Esophagus muscularis mucosa (tissue), 4 donors: Measurements from ENCODE around the gene ARID5A. TPM values are rescaled to one million over a fixed set of nuclear protein-coding genes. Genes with fewer than 3 reads are reported as not detected.

Source experiments
- DNase-seq: peaks from one replicate; pipeline ENCODE4 v3.0.0-alpha.2; 2017; ENCODE audit errors: extremely low spot score
- H3K27ac ChIP-seq, 4 donors: fragments of 200-600 bp; sonication (generic); replicated peaks in 1 of 4; 1 replicate in 3 of 4; 2 replicates in 1 of 4; pipeline ENCODE4 v1.5.1; 2016 to 2019; ENCODE audit warnings: mild to moderate bottlenecking in 1 of 4
- H3K27me3 ChIP-seq, 4 donors: fragments of 200-600 bp; sonication (generic); one replicate each; pipeline versions ENCODE4 v1.5.1 to v1.6.0; 2016 to 2019
- H3K36me3 ChIP-seq, 4 donors: fragments of 200-600 bp; sonication (generic); one replicate each; pipeline ENCODE4 v1.5.1; 2016 to 2019
- H3K4me1 ChIP-seq, 4 donors: fragments of 200-600 bp; sonication (generic); one replicate each; pipeline ENCODE4 v1.5.1; 2016 to 2019
- H3K4me3 ChIP-seq, 4 donors: fragments of 200-600 bp; sonication (generic); 1 replicate in 2 of 4; 2 replicates in 2 of 4; pipeline ENCODE4 v1.5.1; 2016 to 2019; ENCODE audit warnings: mild to moderate bottlenecking in 4 of 4, moderate library complexity in 1 of 4
- H3K9me3 ChIP-seq, 4 donors: fragments of 200-600 bp; sonication (generic); 1 replicate in 3 of 4; 2 replicates in 1 of 4; pipeline ENCODE4 v1.5.1; 2016 to 2019
- EP300 ChIP-seq: sonication (generic); formaldehyde crosslinking; IDR thresholded peaks from one replicate; pipeline ENCODE4 v1.6.1; 2017; ENCODE audit warnings: antibody characterized with exemption
- POLR2A ChIP-seq: fragments of 450-650 bp; IDR thresholded peaks from one replicate; pipeline ENCODE4 v1.6.1; 2017; ENCODE audit warnings: antibody characterized with exemption, moderate library complexity, mild to moderate bottlenecking, low read depth
- POLR2AphosphoS5 ChIP-seq, 2 donors: sonication (generic); formaldehyde crosslinking; IDR thresholded peaks; one replicate each; pipeline ENCODE4 v1.6.1; 2017; ENCODE audit warnings: antibody characterized with exemption in 2 of 2
- WGBS: methylation state at CpG from one replicate; pipeline ENCODE4 v1.1.5; 2018; 5-methylcytosine and 5-hydroxymethylcytosine counted together
- intact Hi-C: fragments of 100-400 bp; cut with DNase I; formaldehyde crosslinking; loops from one replicate; pipeline ENCODE4 v1.15.1; 2023
- total RNA-seq, 4 donors: library from RNA; depleted of rRNA; stranded (reverse); fragments of >200 nt; gene quantifications; one replicate each; pipeline versions ENCODE4 v1.1.0 to v1.2.1, GENCODE V29; 2016
- TF ChIP-seq, protein P1 (sequence below), 3 experiments: fragments of 200-600 bp in 2 of 3; fragments of 450-650 bp in 1 of 3; sonication (generic) in 2 of 3; IDR thresholded peaks; one replicate each; pipeline ENCODE4 v1.5.1; 2017 to 2019; ENCODE audit warnings: antibody characterized with exemption in 3 of 3, mild to moderate bottlenecking in 2 of 3, moderate library complexity in 1 of 3

The ARID5A gene
- total RNA-seq, 4 donors from 2014 or later, result 26.2 to 238 (median 70.7) TPM

DNA sequence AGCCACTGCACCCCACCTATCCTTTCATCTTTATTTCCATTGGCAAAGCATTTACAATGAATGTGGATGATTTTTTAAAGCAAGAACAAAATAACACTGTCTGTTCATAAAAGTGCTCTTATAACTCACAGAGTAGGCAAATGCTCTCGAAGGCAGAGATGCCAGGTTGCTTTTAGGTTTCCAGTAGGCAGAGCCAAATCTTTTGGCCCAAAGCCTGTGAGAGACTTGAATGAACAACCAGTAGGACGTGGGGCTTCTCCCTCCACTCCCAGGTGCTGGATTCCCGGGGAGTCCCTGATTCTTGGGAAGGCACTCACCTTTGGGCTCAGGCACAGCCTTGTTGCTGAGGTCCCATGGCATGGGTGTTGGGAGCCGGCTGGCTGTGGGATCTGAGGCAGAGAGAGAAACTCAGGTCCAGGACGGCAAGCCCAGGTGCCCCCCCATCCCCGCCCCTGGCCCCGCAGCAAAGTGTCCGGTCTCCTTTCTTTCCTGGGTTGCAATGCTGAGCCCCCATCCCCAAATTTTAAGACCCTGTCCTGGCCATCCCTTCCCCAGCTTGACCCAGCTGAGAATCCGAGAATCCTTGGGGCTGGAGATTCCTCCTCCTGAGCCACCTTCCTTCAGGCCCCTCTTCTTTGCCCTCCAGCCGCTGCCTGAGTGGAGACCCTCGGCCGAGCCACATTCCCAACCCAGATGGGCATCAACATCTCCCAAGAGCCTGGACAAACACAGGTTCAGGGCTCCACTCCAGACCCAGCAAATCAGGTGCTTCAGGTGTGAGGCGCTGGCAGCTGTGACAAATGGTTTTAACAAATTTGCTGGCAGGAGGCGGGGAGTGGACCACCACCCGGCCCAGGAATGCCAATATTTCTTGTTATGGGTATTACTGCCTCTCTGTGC is 37.2 kb upstream of the ARID5A start:
- peaks cover 0 to 6% (median 0%) of the 10 kb centered on the region in 4 donors for H3K9me3 ChIP-seq
- intact Hi-C loops, result no loop called here
- WGBS, result 86% methylated on average over 7 of the region's 15 CpGs
- H3K27me3 ChIP-seq, result peaks cover 0 to 36% (median 4%) of the 10 kb centered on the region in 4 donors
- H3K4me1 ChIP-seq, result peaks cover 0 to 18% (median 16%) of the 10 kb centered on the region in 4 donors
- no peak for DNase-seq
- H3K4me3 ChIP-seq, result no peak overlapping the region
- no peak overlapping the region for H3K27ac ChIP-seq
- no peaks in the 10 kb centered on the region for H3K36me3 ChIP-seq
- TF ChIP-seq POLR2AphosphoS5 (IDR thresholded peaks at IDR 0.05), result no peak
- TF ChIP-seq EP300, result no peak
- TF ChIP-seq, protein P1, sequence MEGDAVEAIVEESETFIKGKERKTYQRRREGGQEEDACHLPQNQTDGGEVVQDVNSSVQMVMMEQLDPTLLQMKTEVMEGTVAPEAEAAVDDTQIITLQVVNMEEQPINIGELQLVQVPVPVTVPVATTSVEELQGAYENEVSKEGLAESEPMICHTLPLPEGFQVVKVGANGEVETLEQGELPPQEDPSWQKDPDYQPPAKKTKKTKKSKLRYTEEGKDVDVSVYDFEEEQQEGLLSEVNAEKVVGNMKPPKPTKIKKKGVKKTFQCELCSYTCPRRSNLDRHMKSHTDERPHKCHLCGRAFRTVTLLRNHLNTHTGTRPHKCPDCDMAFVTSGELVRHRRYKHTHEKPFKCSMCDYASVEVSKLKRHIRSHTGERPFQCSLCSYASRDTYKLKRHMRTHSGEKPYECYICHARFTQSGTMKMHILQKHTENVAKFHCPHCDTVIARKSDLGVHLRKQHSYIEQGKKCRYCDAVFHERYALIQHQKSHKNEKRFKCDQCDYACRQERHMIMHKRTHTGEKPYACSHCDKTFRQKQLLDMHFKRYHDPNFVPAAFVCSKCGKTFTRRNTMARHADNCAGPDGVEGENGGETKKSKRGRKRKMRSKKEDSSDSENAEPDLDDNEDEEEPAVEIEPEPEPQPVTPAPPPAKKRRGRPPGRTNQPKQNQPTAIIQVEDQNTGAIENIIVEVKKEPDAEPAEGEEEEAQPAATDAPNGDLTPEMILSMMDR (IDR thresholded peaks at IDR 0.05), result no peak
- TF ChIP-seq POLR2A, result no peak

DNA sequence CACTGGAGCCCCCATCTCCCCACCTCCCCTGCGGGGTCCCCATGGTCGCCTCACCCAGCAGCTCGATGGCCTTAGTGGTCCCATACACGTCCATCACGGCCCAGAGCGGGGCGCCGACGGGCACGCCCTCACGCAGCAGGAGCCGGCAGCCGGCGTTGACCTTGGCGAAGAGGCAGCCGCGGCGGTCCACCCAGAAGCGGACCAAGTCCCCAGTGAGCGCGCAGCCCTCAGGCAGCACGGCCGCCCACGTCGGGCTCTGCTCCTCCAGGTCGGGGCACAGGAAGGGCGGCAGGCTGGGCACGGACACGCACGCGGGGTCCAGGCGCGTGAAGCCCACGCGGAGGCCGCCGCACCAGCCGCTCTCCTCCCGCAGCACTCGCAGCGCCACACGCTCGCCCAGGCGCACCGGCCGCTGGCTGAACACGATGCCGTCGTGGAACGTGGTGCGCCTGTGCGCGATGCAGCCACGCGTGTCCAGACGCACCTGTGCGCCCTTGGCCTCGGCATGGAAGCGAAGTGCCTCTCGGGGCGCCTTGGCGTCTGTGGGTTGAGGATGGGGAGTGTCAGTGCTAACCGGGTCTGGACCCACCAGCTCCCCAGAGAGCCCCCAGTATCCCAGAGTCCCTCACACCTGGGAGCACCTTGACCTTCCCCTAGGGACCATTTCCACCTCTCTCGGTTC is 36.0 kb upstream of the ARID5A start:
- H3K4me1 ChIP-seq, result peaks cover 0 to 18% (median 16%) of the 10 kb centered on the region in 4 donors
- intact Hi-C loops, result loop anchor here (10.0 kb wide), 1 partner anchor 366 kb away; the partner anchor contains the start of gene ASTL
- WGBS, result 50% methylated on average over 4 of the region's 64 CpGs
- no peak overlapping the region for H3K4me3 ChIP-seq
- H3K9me3 ChIP-seq, result no peaks in the 10 kb centered on the region
- peaks cover 0 to 36% (median 4%) of the 10 kb centered on the region in 4 donors for H3K27me3 ChIP-seq
- DNase-seq, result no peak
- no peaks in the 10 kb centered on the region for H3K36me3 ChIP-seq
- TF ChIP-seq POLR2A, result no peak
- TF ChIP-seq, protein P1 (IDR thresholded peaks at IDR 0.05), result no peak
- no peak for TF ChIP-seq POLR2AphosphoS5 (IDR thresholded peaks at IDR 0.05)
- TF ChIP-seq EP300, result no peak
- H3K27ac ChIP-seq, result no peak overlapping the region

DNA sequence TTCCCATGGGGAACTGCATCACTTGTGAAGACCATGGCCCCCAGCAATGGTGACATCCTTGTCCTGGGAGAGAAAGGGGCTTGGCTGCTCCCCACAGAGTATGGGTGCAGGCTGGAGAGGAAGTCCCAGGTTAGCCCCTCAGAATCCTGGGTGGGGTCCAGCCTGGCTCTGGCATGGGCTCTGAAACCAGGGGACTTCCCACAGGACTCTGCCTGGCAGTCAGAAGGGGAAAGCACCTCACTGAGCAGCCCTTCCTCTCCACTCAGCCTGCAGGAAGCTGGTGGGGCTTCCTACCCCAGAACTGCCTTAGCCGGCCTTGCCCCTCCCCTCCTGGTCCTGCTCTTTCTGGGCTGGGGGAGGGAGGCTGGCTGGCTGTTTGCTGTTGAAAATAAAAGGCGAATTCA is 35.1 kb upstream of the ARID5A start:
- TF ChIP-seq, protein P1 (IDR thresholded peaks at IDR 0.05), result no peak
- TF ChIP-seq POLR2A (no peak), POLR2AphosphoS5 (IDR thresholded peaks at IDR 0.05) (no peak), EP300 (no peak)
- intact Hi-C loops, result loop anchor here (10.0 kb wide), 1 partner anchor 367 kb away; the partner anchor contains the start of gene ASTL

DNA sequence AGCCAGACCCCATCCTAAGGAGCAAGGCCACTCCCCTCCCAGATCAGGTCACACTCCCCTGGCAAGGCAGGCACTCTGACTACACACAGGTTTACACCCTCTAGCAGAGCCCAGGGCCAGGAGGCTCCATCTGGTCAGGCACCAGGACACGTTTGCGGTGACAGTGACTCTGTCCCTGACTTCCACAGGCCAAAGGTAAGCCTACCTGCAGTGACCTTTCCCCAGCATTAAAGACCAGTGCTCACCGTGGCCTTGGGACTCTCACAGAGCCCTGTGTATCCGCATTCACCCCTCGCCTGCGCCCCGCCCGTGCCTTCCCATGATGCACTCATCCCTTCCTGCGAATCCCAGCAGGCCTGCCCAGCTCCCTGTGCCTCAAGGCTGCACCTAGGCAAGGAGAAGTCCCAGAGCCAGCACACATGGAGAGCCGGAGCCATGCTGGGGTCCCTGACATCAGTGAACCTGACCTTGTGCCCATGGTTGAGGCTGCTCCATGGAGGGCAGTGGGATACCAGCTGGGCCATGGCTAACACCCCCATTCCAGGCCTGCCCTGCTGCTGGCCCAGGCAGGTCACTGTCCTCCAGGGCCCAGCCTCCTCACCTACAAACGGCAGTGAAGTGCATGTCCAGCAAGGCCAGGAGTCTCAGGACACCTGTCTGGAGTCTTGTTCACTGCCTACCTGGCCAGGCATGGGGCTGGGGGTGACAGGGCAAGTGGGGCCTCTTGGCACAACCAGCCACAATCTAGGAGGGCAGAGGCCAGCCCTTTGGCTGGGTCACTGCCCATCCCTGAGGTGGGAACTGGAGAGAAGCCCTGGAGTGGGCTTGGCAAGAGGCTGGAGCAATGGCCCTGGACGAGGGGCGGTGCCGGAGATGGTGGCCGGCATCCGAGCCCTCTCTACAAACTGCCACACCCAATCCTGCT is 34.4 kb upstream of the ARID5A start:
- 82% methylated on average over 16 of the region's 16 CpGs for WGBS
- H3K9me3 ChIP-seq, result no peaks in the 10 kb centered on the region
- no peak for DNase-seq
- H3K27ac ChIP-seq, result no peak overlapping the region
- intact Hi-C loops, result loop anchor here (10.0 kb wide), 1 partner anchor 367 kb away; the partner anchor contains the start of gene ASTL
- H3K4me3 ChIP-seq, result no peak overlapping the region
- H3K27me3 ChIP-seq, result peaks cover 0 to 36% (median 4%) of the 10 kb centered on the region in 4 donors
- H3K4me1 ChIP-seq, result peaks cover 0 to 18% (median 16%) of the 10 kb centered on the region in 4 donors
- TF ChIP-seq POLR2AphosphoS5 (IDR thresholded peaks at IDR 0.05) (no peak), POLR2A (no peak), EP300 (no peak)
- TF ChIP-seq, protein P1 (IDR thresholded peaks at IDR 0.05), result no peak
- H3K36me3 ChIP-seq, result no peaks in the 10 kb centered on the region

More for the DNA sequence above, 35.1 kb upstream of the ARID5A start:
- Histone ChIP-seq H3K27ac (no peak overlapping the region), H3K27me3 (peaks cover 0 to 36% (median 4%) of the 10 kb centered on the region in 4 donors), H3K36me3 (no peaks in the 10 kb centered on the region), H3K4me3 (no peak overlapping the region), H3K9me3 (no peaks in the 10 kb centered on the region), H3K4me1 (peaks cover 0 to 18% (median 16%) of the 10 kb centered on the region in 4 donors)
- DNase-seq, result no peak
- WGBS, result 70% methylated on average over 2 of the region's 2 CpGs
